ENCODE results near the gene PTGER1.
"Not testable (repeated sequence)": the region's sequence is repeated elsewhere in the genome, so short reads cannot be mapped to it uniquely, and the experiment has no call there.

The PTGER1 gene

DNA sequence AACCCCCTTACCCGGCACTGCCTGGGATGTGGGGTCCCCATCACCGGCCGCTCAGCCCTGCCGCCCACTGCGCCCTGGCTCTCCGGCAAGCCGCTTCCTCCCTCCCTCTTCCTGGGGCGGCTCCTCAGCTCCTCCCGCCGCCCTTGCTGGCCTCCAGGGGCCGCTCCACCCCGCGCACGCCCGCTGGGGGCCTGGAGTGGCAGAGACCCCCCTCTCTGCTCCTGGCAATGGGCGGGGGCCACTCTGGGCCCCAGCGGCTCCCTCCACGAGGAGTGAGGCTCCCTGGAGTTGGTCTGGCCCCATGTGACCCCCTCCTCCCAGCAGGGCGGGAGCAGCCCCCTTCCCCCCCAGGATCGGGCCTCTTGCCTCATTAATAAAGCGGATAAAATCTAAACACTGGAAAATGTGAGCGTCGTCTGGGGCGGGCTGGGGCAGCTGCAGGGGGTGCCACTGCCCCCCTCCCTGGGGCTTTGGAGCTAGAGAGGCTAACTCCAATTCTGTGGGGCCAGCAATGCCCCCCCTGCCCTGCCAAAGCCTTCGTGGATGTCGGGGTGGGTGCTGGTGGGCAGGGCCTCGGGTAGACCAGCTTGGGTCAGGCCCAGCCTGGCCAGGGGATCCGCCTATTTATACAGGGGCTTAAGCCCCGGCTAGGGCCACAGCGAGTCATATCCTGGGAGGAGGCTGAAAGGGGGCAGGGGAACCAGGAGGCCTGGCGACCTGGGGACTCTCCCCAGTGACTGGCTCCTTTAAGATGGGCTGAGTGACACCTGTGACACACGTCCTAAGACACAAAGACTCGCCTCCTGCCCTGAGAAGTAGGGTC is at the start of gene PTGER1:
Gene PTGER1 (minus strand): TSS at position 104 of the 823 bp plus-strand sequence. CDS start 1,034 bp downstream, outside the sequence.
- DNase-seq: peak; percentile 25

DNA sequence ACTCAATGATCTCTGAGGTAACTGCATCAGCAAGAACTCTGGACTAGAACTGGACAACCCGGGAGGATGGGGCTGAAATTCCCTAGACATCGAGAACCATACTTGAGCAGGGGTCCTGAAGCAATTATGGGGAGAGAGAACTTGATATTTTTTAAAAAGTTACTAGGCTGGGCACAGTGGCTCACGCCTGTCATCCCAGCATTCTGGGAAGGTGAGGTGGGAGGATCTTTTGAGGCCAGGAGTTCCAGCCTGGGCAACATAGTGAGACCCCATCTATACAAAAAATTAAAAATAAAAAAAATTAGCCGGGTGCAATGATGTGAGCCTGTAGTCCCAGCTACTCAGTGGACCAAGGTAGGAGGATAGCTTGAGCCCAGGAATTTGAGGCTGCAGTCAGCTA is 45.4 kb upstream of the PTGER1 start:
- DNase-seq: no peak

DNA sequence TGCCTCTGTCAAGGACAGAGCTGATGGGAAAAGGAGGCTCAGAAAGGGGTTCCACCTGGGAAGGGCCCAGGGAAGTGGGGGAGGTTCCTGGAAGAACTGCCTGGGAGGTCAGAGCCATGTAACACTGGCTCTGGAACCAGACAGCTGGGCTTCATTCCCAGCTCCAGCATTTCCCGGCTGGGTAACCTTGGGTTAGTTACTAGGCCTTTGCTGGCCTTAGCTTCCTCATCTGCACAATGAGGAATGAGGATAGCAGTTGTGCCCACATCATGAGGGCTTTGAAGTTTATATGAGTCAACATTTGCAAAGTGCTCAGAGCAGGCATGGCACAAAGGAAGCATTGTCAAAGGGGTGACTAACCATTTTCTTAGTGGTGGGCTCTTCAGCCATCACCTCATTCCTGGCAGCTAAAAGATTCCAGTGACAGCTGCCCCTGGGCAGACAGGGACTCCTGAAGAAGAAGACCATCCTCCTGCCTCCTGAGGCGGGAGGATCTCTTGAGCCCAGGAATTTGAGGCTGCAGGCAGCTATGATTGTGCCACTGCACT is 44.8 kb upstream of the PTGER1 start:
- DNase-seq: no peak

DNA sequence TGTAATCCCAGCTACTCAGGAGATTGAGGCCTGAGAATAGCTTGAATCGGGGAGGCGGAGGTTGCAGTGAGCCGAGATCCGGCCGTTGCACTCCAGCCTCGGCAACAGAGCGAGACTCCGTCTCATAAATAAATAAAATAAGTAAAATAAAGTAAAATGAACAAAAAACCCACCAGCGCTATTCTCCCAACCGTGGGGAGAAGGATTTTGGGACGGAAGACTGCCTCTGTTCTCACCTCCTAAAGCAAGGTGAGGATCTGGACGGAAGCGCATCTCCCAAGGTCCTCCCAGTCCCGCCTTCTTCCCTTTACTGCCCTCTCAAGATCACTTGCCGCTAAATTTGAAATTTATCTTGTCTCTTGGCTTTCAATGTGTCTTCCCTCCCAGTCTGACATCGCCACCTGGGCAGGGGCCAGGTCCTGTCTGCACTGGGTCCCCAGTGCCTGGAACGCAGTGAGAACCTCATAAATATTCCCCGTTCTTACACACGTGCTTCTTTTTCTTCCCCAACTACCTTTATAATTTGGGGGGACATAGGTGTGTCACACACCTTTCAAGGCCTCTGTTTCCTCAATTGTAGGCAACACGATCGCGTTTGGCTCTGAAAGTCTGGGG is 44.2 kb upstream of the PTGER1 start:
- no peak for DNase-seq

- DNase-seq: peak; percentile 71
Measured at GRCh38 chr19:14517840-14518505, 42.8 kb upstream of the PTGER1 start, which contains the start of gene DNAJB1. Gene DNAJB1 (minus strand): TSS chr19:14518397. CDS start chr19:14518349, 48 bp downstream.

DNA sequence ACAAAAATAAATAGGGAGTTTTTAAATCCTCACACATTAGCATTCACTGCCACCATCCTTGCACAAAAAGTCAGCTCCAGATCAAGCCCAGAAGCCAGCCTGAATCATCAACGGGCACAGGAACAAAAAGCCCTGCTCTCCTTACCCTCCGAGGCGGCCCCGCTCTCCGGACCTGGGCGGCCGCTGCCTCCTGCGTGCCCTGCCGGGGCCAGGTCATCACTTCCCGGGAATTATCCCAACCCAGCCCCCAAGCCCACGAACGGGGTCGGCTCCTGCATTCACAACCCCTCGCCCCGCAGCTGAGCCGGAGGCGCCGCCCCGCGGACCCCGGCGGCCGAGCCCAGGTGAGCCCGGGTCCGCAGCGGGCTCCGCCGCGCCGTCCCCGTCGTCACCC is 42.3 kb upstream of the PTGER1 start:
- no peak for DNase-seq

DNA sequence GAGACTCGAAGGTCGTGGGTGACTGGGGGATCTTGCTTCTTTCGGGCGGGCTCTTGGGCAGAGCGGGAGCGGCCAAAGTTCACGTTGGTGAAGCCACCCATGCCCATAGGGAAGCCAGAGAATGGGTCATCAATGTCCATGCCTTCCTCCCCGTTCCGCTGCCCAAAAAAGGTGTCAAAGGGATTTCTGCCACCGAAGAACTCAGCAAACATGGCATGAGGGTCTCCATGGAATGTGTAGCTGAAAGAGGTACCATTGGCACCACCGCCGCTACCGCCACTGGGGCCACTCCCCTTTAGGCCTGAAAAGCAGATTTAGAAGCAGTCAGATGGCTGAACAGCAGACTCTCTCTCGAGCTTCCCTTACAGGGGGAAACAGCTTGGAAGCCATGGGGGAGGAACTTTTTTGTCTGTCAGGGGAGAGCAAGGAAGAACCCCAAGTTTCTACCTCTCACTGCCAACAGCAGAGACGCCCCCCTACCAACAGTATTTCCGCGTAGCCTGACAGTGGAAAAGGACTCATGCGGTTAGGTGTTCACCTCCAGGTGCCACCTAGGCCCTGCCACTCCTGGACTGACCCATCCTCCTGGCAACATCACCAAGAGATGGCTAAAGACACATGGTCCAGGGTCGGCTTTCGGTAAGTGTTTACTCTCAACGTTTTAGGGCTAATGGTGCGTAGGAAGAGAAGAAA is 41.7 kb upstream of the PTGER1 start:
- DNase-seq: no peak

GRCh38 chr19:14516048-14516534 is 40.9 kb upstream of the PTGER1 start:
- no peak for DNase-seq

DNA sequence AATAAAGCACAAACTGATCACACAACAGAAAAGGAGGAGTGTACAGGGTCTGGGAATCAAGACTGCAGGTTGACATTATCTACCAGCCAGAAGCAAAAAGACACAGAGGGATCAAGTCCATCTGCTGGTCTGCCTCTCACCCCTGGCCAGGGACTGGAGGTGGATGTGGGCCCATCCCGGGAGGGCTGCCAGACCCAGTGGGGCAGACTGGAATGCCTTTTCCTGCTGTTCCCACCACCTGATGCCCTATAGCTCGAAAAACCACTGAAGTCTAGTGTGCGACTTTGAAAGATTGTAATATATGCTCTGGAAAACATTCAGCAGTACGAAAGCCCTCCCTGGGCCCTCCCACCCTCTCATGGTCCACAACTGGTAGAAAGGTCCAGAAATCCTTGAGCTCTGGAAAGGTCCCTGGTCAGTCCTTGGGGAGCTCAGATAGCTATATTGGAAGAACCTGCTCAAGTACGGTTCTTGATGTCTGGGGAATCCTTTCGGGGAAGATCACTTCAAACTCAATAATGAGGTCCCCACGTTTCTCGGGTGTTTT is 40.4 kb upstream of the PTGER1 start:
- no peak for DNase-seq

- no peak for DNase-seq
Measured at GRCh38 chr19:14514215-14514863, 39.2 kb upstream of the PTGER1 start.

DNA sequence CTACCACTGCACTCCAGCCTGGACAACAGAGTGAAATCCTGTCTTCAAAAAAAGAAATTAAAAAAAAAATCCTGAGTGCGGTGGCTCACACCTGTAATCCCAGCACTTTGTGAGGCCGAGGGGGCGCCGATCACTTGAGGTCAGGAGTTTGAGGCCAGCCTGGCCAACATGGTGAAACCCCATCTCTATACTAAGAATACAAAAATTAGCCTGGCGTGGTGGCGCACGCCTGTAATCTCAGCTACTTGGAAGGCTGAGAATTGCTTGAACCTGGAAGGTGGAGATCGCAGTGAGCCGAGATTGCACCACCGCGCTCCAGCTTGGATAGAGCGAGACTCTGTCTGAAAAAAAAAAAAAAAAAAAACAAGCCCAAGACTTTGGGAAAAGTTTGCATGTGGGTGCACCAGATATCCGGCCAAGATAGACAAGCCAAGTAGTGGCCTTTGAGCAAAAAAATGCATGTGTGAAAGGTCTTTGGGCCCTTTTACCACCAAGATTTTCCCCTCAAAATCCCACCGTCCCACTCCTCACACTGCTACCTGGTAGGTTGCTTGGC is 37.3 kb upstream of the PTGER1 start:
- DNase-seq: no peak

DNA sequence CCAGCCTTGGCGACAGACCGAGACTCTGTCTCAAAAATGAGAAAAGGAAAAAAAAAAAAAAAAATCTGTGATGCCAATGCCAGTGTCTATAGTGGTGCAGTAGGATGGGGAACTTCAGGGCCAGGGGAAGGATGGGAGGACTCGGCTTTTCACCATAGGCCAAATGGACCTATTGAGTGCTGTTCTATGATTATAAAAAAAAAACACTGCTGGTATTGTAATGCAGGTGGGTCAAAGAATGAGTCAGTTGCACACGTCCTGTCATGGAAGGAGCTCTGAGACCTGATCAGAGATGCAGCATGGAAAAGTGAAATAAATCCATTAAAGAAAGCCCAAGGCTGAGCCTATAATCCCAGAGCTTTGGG is 36.1 kb upstream of the PTGER1 start:
- DNase-seq: no peak

- DNase-seq: no peak
Measured at GRCh38 chr19:14510311-14511228, 35.4 kb upstream of the PTGER1 start.

GRCh38 chr19:14507704-14508542 is 32.8 kb upstream of the PTGER1 start:
- no peak for DNase-seq

DNA sequence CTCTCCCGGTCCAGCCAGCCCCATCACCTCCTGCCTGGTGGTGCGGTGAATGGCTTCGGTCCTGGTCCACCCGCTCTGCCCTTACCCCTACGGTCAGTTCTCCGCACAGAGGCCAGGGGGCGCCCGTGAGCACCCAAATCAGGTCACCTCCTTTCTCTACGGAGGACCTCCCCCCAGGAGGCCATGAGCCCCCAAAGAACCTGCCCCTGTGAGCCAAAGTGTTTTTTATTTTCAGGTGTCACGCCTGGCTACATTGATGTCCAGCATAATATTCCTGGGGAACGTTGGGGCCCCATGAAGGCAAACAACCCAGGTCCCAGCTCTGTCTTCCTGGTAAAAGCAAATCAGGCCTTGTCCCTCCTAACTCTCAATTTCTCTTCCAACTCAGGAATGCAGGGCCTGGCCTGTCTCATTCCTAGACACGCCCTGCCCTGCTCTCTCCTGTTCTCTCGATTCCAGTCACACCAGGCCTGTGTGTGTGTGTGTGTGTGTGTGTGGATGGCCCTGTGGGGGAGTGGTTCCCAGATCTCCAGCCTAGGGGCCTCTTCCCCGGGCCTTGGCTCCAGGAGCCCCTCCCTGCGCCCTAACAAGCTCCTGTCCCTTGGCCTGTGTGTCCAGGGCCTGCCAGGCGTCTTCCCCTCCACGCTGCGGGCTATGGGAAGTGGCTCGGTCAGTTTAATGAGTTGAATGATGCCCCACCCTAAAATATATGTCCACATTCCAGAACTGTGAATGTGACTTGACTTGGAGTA is 30.5 kb upstream of the PTGER1 start:
- peak; percentile 76 for DNase-seq

GRCh38 chr19:14504575-14504974 is 29.4 kb upstream of the PTGER1 start:
- not testable (repeated sequence) for DNase-seq

DNA sequence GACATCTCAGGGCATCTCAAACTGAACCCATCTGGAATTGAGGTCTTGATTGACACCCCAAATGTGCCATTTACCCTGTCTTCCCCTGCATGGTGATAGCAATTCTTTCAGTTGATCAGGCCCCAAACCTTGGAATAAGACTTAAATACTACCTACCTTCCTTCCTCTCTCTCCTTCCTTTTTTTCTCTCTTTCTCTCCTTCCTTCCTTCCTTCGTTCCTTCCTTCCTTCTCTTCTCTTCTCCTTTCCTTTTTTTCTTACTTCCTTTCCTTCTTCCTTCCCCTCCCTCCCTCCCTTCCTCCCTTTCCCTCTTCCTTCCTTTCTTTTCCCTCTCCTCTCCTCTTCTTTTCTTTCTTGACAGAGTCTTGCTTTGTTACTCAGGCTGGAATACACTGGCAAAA is 28.1 kb upstream of the PTGER1 start:
- DNase-seq: no peak

- no peak for DNase-seq
Measured at GRCh38 chr19:14502334-14503092, 27.4 kb upstream of the PTGER1 start.

Measured in activated naive CD4-positive, alpha-beta T cell treated with Interleukin-2 at 50 U/mL for 16 hours (primary cell).